Mesendoderm (in vitro differentiated cells): Measurements from ENCODE around the gene CTIF.

Experiments used
- DNase-seq: peaks from one replicate; pipeline ENCODE4 v3.0.0; 2013
- H2AK5ac ChIP-seq: 2 replicates; pipeline ENCODE4 v1.6.1; 2013; ENCODE audit warnings: low read length, inconsistent platforms
- H2BK120ac ChIP-seq: 2 replicates; pipeline ENCODE4 v1.6.1; 2013; ENCODE audit warnings: low read depth, mild to moderate bottlenecking, low read length, moderate library complexity, mixed read lengths
- H2BK15ac ChIP-seq: replicated peaks from 2 replicates; pipeline ENCODE4 v1.6.1; 2013; ENCODE audit warnings: low read depth, mild to moderate bottlenecking, moderate library complexity
- H2BK5ac ChIP-seq: 2 replicates; pipeline ENCODE4 v1.6.1; 2013; ENCODE audit warnings: low read length, inconsistent platforms
- H3K18ac ChIP-seq: 2 replicates; pipeline ENCODE4 v1.6.1; 2013; ENCODE audit warnings: mild to moderate bottlenecking, low read length, mixed read lengths
- H3K23ac ChIP-seq: one replicate; pipeline ENCODE4 v1.6.1; 2013; ENCODE audit warnings: low read length
- H3K27ac ChIP-seq: 2 replicates; pipeline ENCODE4 v1.5.1; 2013; ENCODE audit warnings: low read depth, mild to moderate bottlenecking, inconsistent platforms, low read length, moderate library complexity
- H3K27me3 ChIP-seq: 2 replicates; pipeline ENCODE4 v1.6.1; 2013; ENCODE audit warnings: low read length, control low read depth, mild to moderate bottlenecking, inconsistent platforms; ENCODE audit not compliant: insufficient read depth, poor library complexity
- H3K36me3 ChIP-seq: 2 replicates; pipeline ENCODE4 v1.6.1; 2013; ENCODE audit warnings: low read length, inconsistent platforms; ENCODE audit not compliant: control insufficient read depth, insufficient read depth
- H3K4ac ChIP-seq: one replicate; pipeline ENCODE4 v1.6.1; 2013; ENCODE audit warnings: low read depth, mild to moderate bottlenecking, low read length, moderate library complexity
- H3K4me1 ChIP-seq: 2 replicates; pipeline ENCODE4 v1.6.1; 2013; ENCODE audit warnings: low read depth, low read length, inconsistent platforms; ENCODE audit not compliant: control insufficient read depth
- H3K4me2 ChIP-seq: 2 replicates; pipeline ENCODE4 v1.6.1; 2013; ENCODE audit warnings: low read length
- H3K4me3 ChIP-seq: 2 replicates; pipeline ENCODE4 v1.5.1; 2013; ENCODE audit warnings: mild to moderate bottlenecking, low read length
- H3K56ac ChIP-seq: one replicate; pipeline ENCODE4 v1.6.1; 2013; ENCODE audit warnings: low read length
- H3K79me1 ChIP-seq: 2 replicates; pipeline ENCODE4 v1.6.1; 2013; ENCODE audit warnings: low read length, inconsistent platforms
- H3K79me2 ChIP-seq: 2 replicates; pipeline ENCODE4 v1.6.1; 2013; ENCODE audit warnings: mild to moderate bottlenecking, low read length; ENCODE audit not compliant: control insufficient read depth, insufficient read depth
- H3K9ac ChIP-seq: 2 replicates; pipeline ENCODE4 v1.6.1; 2013; ENCODE audit warnings: low read length, inconsistent platforms
- H4K5ac ChIP-seq: one replicate; pipeline ENCODE4 v1.6.1; 2013; ENCODE audit warnings: low read length
- H4K8ac ChIP-seq: one replicate; pipeline ENCODE4 v1.6.1; 2013; ENCODE audit warnings: low read depth, mild to moderate bottlenecking, control low read depth, low read length, moderate library complexity
- WGBS: extraction: QIAGEN DNeasy Blood & Tissue Kit; methylation state at CpG from one replicate; pipeline ENCODE4 v1.1.7; 2013; ENCODE audit warnings: low lambda C conversion rate, missing lambda C conversion rate; ENCODE audit not compliant: insufficient coverage; ENCODE audit errors: extremely low coverage; 5-methylcytosine and 5-hydroxymethylcytosine counted together

CTIF gene

DNA sequence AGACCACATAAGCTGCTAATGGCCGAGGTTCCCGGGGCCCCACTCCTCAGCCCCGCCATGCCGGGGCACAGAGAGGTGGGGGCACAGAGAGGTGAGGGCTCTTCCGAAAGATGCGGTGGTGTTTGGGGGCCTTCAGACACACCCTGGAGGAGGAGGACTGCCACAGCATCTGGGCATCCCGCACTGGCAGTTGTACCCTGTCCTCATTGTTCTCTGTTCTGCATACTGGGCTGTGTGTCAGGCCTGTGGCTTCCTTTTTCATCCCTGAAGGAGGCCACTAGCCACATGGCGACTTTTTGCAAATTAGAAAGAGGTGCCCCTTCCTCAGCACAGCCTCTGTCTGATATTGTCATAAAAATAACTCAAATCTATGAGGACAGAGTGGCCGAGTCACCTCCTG is 150.1 kb downstream of the CTIF start:
- H4K8ac ChIP-seq, result no peak overlapping the region
- no CpG with 5 or more reads among the region's 9 CpGs for WGBS

DNA sequence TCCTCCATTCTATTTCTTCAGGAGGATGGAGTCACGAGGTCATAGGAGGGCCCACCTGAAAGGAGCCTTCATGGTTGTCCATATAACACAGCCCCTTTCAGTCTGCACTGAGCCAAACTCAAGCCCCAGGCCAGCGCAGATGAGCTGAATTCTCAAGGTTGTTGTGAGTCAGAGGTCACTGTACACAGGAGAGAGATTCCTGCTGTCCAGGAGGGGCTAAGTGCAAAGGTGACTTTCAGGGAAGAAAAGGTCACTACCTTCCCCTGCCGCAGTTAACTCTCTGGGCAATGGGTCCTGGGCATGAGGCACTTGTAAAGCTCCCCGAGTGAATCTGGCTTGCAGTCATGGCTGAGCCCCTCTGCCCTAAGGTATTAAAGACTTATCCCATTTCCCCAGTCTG is 150.7 kb downstream of the CTIF start:
- no peak overlapping the region for H3K4ac ChIP-seq
- H3K27me3 ChIP-seq, result no peaks in the 10 kb centered on the region
- H2BK120ac ChIP-seq, result no peak overlapping the region
- no peak overlapping the region for H3K27ac ChIP-seq
- no peaks in the 10 kb centered on the region for H3K79me1 ChIP-seq
- H3K23ac ChIP-seq, result no peak overlapping the region
- no peaks in the 10 kb centered on the region for H3K4me1 ChIP-seq
- no CpG with 5 or more reads among the region's 4 CpGs for whole genome bisulfite sequencing
- H3K9ac ChIP-seq, result no peak overlapping the region
- H3K4me2 ChIP-seq, result no peak overlapping the region
- no peak for DNase-seq
- no peak overlapping the region for H2BK15ac ChIP-seq
- no peaks in the 10 kb centered on the region for H3K36me3 ChIP-seq
- H2BK5ac ChIP-seq, result no peak overlapping the region
- H4K5ac ChIP-seq, result no peak overlapping the region
- H3K79me2 ChIP-seq, result no peaks in the 10 kb centered on the region
- H2AK5ac ChIP-seq, result no peak overlapping the region
- no peak overlapping the region for H3K56ac ChIP-seq
- H3K18ac ChIP-seq, result no peak overlapping the region
- H4K8ac ChIP-seq, result no peak overlapping the region
- no peak overlapping the region for H3K4me3 ChIP-seq

More for the DNA sequence above, 150.1 kb downstream of the CTIF start:
- Histone ChIP-seq H2BK120ac (no peak overlapping the region), H3K23ac (no peak overlapping the region), H3K79me2 (no peaks in the 10 kb centered on the region), H2BK15ac (no peak overlapping the region), H3K79me1 (no peaks in the 10 kb centered on the region), H2AK5ac (no peak overlapping the region), H3K56ac (no peak overlapping the region), H3K4ac (no peak overlapping the region), H3K27ac (no peak overlapping the region), H3K4me2 (no peak overlapping the region), H3K18ac (no peak overlapping the region), H3K9ac (no peak overlapping the region), H2BK5ac (no peak overlapping the region), H4K5ac (no peak overlapping the region), H3K4me3 (no peak overlapping the region), H3K36me3 (no peaks in the 10 kb centered on the region), H3K4me1 (no peaks in the 10 kb centered on the region), H3K27me3 (no peaks in the 10 kb centered on the region)
- DNase-seq, result no peak

DNA sequence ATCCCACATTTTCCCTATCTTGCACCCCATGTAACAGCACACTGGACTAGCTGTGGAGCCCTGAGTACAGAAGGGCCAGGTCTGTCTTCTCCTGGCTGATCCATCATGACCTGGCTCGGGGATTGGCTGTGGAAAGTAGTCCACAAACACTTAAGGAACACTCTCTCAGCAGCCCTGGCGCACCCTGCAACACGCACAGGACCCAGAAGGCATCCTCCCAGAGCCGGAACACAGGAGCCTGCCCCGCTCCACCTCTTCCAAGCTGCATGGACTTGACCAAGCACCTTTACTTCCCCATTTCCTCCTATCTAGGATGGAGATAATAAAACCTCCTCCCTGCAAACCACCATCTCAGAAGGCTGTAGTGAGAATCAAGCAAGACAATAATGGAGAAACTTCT is 151.7 kb downstream of the CTIF start:
- no peak overlapping the region for H3K4me2 ChIP-seq
- H4K8ac ChIP-seq, result no peak overlapping the region
- WGBS, result no CpG with 5 or more reads among the region's 5 CpGs
- H2BK120ac ChIP-seq, result no peak overlapping the region
- H3K27ac ChIP-seq, result no peak overlapping the region
- H3K4me3 ChIP-seq, result no peak overlapping the region
- no peak overlapping the region for H3K56ac ChIP-seq
- no peak overlapping the region for H3K23ac ChIP-seq
- H3K9ac ChIP-seq, result no peak overlapping the region
- H2BK5ac ChIP-seq, result no peak overlapping the region
- no peak overlapping the region for H4K5ac ChIP-seq
- H3K79me2 ChIP-seq, result no peaks in the 10 kb centered on the region
- no peak overlapping the region for H2AK5ac ChIP-seq
- H2BK15ac ChIP-seq, result no peak overlapping the region
- no peak for DNase-seq
- no peak overlapping the region for H3K4ac ChIP-seq
- no peaks in the 10 kb centered on the region for H3K36me3 ChIP-seq
- H3K18ac ChIP-seq, result no peak overlapping the region
- H3K4me1 ChIP-seq, result no peaks in the 10 kb centered on the region
- no peaks in the 10 kb centered on the region for H3K27me3 ChIP-seq
- no peaks in the 10 kb centered on the region for H3K79me1 ChIP-seq

DNA sequence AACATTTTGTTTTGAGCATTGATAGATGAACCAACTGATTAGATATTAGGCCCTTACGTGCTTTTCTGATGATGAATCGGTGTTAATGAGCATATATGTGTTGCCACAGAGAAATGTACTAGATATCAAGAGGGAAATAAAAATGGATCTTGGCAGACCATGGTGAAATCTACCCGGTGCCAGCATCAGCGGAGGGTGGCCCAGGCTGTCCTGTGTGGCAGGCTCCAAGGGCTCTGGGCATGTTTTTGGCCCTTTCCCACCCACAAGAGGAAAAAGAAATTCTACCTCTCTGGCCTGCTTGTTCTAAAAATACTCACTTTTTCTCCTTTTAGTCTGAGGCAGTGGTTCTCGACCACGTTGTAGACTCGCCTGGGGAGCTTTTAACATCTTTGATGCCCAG is 154.2 kb downstream of the CTIF start:
- Histone ChIP-seq H2AK5ac (no peak overlapping the region), H2BK15ac (no peak overlapping the region), H3K23ac (no peak overlapping the region), H3K4me1 (no peaks in the 10 kb centered on the region), H3K4me3 (no peak overlapping the region), H2BK5ac (no peak overlapping the region), H3K36me3 (no peaks in the 10 kb centered on the region), H2BK120ac (no peak overlapping the region), H4K8ac (no peak overlapping the region), H3K27ac (no peak overlapping the region), H3K9ac (no peak overlapping the region), H3K79me2 (no peaks in the 10 kb centered on the region), H3K4me2 (no peak overlapping the region), H3K27me3 (no peaks in the 10 kb centered on the region), H3K79me1 (no peaks in the 10 kb centered on the region), H3K56ac (no peak overlapping the region), H3K18ac (no peak overlapping the region), H3K4ac (no peak overlapping the region), H4K5ac (no peak overlapping the region)
- whole genome bisulfite sequencing, result no CpG with 5 or more reads among the region's 7 CpGs
- no peak for DNase-seq

DNA sequence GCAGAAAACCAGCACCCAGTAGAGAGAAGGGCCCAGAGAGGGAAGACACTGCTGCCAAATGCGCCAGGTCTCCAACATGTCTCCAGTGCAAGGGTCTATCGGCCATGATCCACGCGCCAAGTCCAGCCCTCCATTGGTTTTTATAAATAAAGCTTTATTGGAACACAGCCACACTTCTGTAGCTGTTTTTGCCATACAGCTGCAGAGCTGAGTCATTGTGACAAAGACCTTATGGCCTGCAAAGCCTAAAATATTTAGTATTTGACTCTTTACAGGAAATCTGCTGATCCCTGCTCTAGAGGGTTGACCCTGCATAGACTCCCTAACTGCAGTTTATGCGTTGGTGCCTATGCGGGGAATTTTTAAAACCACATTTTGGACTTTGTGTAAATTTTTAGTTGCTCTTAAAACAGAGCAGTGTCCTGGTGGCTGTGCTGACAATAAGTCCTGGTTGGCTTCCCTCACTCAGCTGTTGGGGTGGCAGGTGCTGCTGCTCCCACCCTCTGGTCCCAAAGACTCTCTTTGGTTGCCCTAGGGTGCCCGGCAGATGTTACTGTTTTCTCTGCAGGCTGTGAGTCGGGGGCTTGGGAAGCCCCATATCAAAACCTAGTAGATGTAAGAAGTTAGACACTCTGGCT is 154.9 kb downstream of the CTIF start:
- no peak overlapping the region for H4K8ac ChIP-seq
- H3K27me3 ChIP-seq, result no peaks in the 10 kb centered on the region
- no peak overlapping the region for H3K23ac ChIP-seq
- H3K56ac ChIP-seq, result no peak overlapping the region
- no peak overlapping the region for H2BK120ac ChIP-seq
- H3K36me3 ChIP-seq, result no peaks in the 10 kb centered on the region
- H3K18ac ChIP-seq, result no peak overlapping the region
- DNase-seq, result no peak
- H2BK15ac ChIP-seq, result no peak overlapping the region
- H3K4ac ChIP-seq, result peak overlapping the region; percentile 17
- H3K79me1 ChIP-seq, result no peaks in the 10 kb centered on the region
- H3K4me2 ChIP-seq, result no peak overlapping the region
- no peaks in the 10 kb centered on the region for H3K79me2 ChIP-seq
- H3K9ac ChIP-seq, result no peak overlapping the region
- H3K4me1 ChIP-seq, result no peaks in the 10 kb centered on the region
- no peak overlapping the region for H2BK5ac ChIP-seq
- no peak overlapping the region for H2AK5ac ChIP-seq
- no peak overlapping the region for H3K4me3 ChIP-seq
- no peak overlapping the region for H4K5ac ChIP-seq
- WGBS, result no CpG with 5 or more reads among the region's 8 CpGs
- H3K27ac ChIP-seq, result no peak overlapping the region

DNA sequence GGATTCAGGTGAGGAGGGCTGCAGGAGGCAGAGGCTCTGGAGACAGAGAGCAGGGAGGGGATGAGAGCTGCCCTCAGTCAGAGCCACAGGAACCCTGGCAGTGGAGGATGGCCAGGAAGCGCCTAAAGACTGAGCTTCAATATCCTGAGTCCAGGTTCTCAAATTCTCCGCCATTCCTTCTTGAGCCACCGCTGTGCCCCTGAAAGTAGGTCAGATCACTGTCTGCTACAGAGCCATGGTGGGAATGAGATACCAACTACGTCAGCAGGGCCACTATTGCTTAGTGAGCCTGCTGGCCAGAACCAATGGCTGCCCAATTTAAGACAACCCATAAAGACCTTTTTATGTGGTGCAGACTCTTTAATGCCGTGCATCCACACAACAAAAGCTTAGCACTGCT is 155.5 kb downstream of the CTIF start:
- no CpG with 5 or more reads among the region's 5 CpGs for WGBS
- H2BK5ac ChIP-seq, result no peak overlapping the region

More for the DNA sequence above, 155.5 kb downstream of the CTIF start:
- no peak overlapping the region for H2AK5ac ChIP-seq
- H3K79me2 ChIP-seq, result no peaks in the 10 kb centered on the region
- H4K5ac ChIP-seq, result no peak overlapping the region
- no peak overlapping the region for H2BK120ac ChIP-seq
- H3K56ac ChIP-seq, result no peak overlapping the region
- no peak overlapping the region for H3K23ac ChIP-seq
- DNase-seq, result no peak
- H3K79me1 ChIP-seq, result no peaks in the 10 kb centered on the region
- no peak overlapping the region for H3K9ac ChIP-seq
- no peaks in the 10 kb centered on the region for H3K27me3 ChIP-seq
- H3K27ac ChIP-seq, result no peak overlapping the region
- H3K4me1 ChIP-seq, result no peaks in the 10 kb centered on the region
- no peak overlapping the region for H3K4ac ChIP-seq
- H3K18ac ChIP-seq, result no peak overlapping the region
- H3K4me2 ChIP-seq, result no peak overlapping the region
- no peak overlapping the region for H2BK15ac ChIP-seq
- H3K4me3 ChIP-seq, result no peak overlapping the region
- H4K8ac ChIP-seq, result no peak overlapping the region
- H3K36me3 ChIP-seq, result no peaks in the 10 kb centered on the region
